PFSK-1 (cell line): Measurements from ENCODE around the gene STK38L.

Experiments
- FOXP2 ChIP-seq: optimal IDR thresholded peaks from 2 replicates; pipeline ENCODE3; 2011; ENCODE audit warnings: borderline replicate concordance, control low read depth, inconsistent platforms; ENCODE audit not compliant: insufficient read depth; ENCODE audit errors: extremely low read length, extremely low read depth
- POLR2AphosphoS5 ChIP-seq: IDR thresholded peaks from 2 replicates; pipeline ENCODE4 v1.6.1; 2012; ENCODE audit warnings: low read depth, mild to moderate bottlenecking, control low read depth, low read length, moderate library complexity
- SIN3A ChIP-seq: IDR thresholded peaks from 2 replicates; pipeline ENCODE4 v1.6.1; 2012; ENCODE audit warnings: mild to moderate bottlenecking, low read length, moderate library complexity, borderline replicate concordance; ENCODE audit not compliant: insufficient read depth
- TAF1 ChIP-seq: IDR thresholded peaks from 2 replicates; pipeline ENCODE4 v1.6.1; 2012; ENCODE audit warnings: low read length, control low read depth, borderline replicate concordance; ENCODE audit not compliant: insufficient read depth
- TF ChIP-seq, protein P1 (sequence below), 2 experiments: IDR thresholded peaks; 2 replicates each; pipeline versions ENCODE4 v1.6.1 to v1.8.0; 2011 to 2012; ENCODE audit warnings: low read depth in 2 of 2, low read length in 2 of 2, control low read depth in 1 of 2, inconsistent platforms in 1 of 2, mild to moderate bottlenecking in 1 of 2, moderate library complexity in 1 of 2; ENCODE audit not compliant: insufficient read depth in 1 of 2

STK38L gene

DNA sequence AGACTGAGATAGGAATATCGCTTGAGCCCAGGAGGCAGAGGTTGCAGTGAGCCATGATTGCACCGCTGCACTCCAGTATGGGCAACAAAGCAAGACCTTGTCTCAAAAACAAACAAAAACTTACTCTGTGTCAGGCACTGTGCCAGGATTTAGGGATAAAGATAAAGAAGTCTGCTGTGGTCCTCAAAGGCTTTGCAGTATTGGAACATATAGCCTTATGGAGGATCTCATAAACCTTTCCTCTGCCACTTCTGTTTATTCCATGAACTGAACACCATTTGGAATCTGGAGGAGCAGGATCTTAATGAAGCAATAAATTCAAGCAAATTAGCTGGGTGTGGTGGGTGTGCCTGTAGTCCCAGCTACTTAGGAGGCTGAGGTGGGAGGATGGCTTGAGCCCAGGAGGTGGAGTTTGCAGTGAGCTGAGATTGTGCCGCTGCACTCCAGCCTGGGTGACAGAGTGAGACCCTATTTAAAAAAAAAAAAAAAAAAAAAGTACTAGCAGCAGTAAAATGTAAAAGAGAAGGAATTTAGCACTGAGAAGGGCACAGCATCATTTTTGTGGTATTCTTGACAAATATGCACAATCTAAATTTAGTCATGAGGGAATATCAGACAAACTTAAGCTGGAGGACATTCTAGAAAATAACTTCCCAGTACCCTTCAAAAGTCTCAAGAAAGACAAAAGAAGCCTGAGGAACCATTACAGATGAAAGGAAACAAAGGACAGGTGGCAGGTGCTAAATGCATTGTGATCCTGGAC is 115.7 kb downstream of the STK38L start:
- TF ChIP-seq SIN3A = no peak
- TF ChIP-seq, protein P1, sequence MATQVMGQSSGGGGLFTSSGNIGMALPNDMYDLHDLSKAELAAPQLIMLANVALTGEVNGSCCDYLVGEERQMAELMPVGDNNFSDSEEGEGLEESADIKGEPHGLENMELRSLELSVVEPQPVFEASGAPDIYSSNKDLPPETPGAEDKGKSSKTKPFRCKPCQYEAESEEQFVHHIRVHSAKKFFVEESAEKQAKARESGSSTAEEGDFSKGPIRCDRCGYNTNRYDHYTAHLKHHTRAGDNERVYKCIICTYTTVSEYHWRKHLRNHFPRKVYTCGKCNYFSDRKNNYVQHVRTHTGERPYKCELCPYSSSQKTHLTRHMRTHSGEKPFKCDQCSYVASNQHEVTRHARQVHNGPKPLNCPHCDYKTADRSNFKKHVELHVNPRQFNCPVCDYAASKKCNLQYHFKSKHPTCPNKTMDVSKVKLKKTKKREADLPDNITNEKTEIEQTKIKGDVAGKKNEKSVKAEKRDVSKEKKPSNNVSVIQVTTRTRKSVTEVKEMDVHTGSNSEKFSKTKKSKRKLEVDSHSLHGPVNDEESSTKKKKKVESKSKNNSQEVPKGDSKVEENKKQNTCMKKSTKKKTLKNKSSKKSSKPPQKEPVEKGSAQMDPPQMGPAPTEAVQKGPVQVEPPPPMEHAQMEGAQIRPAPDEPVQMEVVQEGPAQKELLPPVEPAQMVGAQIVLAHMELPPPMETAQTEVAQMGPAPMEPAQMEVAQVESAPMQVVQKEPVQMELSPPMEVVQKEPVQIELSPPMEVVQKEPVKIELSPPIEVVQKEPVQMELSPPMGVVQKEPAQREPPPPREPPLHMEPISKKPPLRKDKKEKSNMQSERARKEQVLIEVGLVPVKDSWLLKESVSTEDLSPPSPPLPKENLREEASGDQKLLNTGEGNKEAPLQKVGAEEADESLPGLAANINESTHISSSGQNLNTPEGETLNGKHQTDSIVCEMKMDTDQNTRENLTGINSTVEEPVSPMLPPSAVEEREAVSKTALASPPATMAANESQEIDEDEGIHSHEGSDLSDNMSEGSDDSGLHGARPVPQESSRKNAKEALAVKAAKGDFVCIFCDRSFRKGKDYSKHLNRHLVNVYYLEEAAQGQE (IDR thresholded peaks at IDR 0.05; ENCODE audit: insufficient read depth in 1 of 2, low read depth in 2 of 2, low read length in 2 of 2) = no peak
- no peak for TF ChIP-seq POLR2AphosphoS5
- TF ChIP-seq TAF1 = no peak
- TF ChIP-seq FOXP2 = no peak

DNA sequence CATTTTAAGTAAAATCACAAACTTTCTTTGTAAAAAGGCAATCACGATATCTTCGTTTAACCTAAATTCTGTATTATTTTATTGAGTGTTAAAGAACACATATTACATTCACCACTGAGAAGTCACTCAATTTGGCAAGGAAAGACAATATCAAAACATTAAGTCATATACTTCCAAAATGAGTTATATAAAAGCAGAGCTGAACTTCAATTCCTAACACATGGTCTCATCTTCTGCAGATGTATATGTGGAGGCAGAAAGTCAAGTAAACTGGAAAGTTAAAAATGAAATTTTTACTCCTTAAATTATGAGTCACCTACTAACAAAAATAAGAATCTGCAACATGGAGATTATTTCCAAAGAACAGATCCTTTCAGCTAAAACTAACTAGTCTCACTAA is 117.3 kb downstream of the STK38L start:
- no peak for TF ChIP-seq SIN3A
- TF ChIP-seq FOXP2 = no peak
- TF ChIP-seq TAF1 = no peak
- TF ChIP-seq POLR2AphosphoS5 = no peak
- TF ChIP-seq, protein P1 (IDR thresholded peaks at IDR 0.05; ENCODE audit: insufficient read depth in 1 of 2, low read depth in 2 of 2, low read length in 2 of 2) = no peak

DNA sequence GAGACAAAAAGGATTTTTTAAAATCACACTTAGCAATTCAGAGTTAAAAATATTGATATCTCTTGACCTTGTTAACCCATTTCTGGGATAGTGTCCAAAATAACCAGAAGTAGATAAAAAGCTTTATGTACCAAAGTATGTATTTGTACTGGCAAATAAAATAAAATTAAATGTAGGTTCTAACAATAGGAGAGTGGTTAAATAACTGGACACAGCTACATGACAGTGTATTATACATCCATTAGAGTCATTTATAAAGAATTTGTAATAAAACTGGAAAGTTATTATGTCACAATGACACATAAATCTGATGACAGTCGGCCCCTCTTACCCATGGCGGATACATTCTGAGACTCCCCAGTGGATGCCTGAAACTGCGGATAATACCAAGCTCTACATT is 122.5 kb downstream of the STK38L start:
- TF ChIP-seq SIN3A (no peak), POLR2AphosphoS5 (no peak), FOXP2 (no peak), TAF1 (no peak)
- TF ChIP-seq, protein P1 (IDR thresholded peaks at IDR 0.05; ENCODE audit: insufficient read depth in 1 of 2, low read depth in 2 of 2, low read length in 2 of 2) = no peak

DNA sequence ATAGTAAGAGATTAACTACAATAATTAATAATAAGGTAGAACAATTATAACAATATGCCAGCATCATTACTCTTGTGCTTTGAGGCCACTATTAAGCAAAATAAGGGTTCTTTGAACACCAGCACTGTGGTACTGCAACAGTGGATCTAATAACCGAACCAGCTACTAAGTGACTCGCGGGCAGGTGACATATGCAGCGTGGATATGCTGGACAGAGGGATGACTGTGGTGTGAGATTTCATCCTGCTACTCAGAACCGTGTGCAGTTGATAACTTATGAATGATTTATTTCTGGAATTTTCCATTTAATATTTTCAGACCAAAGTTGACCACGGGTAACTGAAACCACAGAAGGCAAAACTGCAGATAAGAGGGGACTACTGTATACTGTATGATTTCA is 123.0 kb downstream of the STK38L start:
- no peak for TF ChIP-seq SIN3A
- no peak for TF ChIP-seq TAF1
- no peak for TF ChIP-seq FOXP2
- TF ChIP-seq, protein P1 (IDR thresholded peaks at IDR 0.05; ENCODE audit: insufficient read depth in 1 of 2, low read depth in 2 of 2, low read length in 2 of 2) = no peak
- TF ChIP-seq POLR2AphosphoS5 = no peak
